Measurements from ENCODE around the gene SKIDA1.

SKIDA1 gene

DNA sequence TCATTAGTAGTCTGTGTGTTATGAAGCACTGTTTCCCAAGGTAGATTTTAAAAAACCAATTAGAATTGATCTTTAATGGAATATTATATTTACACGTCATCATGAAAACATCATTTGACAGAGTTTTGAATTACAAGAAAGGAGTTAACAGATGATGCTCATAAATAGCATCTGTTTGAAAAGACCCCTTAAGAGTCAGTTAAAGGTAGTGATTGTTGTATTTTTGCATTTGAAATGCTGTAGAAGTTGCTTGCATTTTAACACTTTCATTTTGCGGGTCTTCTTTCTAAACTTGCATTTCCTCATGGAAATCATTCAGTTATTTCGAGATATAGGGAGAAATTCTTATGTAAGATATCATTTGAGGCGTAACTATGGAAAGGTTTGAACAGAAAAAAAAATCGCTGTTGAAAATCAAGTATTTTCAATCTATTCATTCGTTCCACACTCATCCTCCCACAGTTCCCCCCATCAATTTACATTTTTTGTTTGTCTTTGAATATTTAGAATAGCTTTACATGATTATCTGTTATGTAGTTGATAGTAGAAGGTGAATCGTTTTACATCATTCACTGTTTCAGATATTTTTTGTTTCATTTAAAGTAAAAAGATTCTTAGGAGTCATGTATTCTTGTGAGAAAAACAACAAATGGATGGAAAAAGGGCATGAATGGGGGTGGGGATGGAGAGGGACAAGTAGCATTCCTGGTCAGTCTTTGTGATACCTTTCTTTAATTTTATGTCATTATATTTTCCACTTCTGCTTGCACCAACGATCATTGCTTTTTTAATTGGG is 3.0 kb upstream of the SKIDA1 start:
- DNase-seq = no peak

DNA sequence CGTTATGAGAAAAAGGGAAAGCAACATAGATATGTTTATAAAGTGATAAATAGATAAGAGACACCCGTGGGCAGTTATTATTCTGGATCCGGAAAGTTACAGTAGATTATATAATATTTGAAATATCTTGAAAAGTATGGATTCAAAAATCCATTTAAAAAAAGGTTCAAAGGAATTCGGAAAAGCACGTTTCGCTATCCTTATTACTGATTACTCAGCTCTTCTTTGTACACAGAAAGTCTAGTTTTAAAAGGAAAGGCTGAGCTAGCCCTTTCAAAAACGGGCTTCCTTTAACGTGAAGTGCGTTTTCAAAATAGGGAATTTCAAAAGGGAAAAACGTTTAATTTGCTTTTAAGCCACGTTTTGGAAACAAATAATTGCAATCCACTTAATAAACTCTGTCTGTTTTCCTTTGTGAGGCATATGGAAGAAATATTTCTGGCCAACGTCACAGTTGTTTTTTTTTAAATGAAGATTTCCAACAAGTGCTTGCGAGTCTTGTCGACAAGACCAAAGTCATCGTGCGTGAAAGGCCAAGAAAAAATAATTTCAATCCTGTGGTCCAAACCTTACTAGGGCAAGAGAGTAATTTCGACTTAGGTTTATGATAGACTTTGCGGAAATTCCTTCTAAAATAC is 2.2 kb upstream of the SKIDA1 start:
- DNase-seq = no peak

DNA sequence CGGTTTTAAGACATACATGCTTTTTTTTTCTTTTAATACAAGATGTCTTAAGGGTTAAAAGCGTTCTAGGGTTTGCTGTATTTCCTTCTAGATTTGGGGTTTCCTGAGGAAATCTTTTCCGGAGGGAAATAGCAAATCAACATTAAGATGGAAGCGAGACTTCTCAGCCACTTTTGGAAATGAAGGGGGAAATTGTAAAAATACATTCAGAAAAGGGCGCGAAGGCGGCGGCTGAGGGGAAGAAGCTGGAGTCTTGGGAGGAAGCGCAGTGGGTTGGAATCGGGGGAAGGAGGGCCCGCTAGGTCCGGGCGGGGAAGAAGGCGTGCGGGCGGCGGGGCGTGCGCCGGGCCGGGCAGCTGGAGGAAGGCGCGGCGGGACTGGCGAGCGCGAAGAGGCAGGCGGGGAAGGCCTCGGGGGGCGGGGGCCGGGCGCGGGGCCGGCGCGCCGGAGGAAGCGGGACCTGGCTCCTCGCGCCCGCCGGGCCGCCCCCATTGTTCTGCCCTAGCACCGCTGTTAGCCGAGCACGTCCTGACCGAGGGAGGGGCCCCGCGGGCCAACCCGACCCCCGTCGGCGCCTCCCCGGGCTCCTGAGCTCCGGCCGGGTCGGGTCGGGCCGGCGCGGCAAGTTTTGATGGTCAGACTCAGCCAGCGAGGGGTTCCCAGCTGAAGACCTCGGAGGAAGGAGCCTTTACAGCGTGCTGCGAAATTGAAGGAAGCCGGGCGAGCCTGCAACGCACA is 1.5 kb upstream of the SKIDA1 start:
- DNase-seq = peak; percentile 47

DNA sequence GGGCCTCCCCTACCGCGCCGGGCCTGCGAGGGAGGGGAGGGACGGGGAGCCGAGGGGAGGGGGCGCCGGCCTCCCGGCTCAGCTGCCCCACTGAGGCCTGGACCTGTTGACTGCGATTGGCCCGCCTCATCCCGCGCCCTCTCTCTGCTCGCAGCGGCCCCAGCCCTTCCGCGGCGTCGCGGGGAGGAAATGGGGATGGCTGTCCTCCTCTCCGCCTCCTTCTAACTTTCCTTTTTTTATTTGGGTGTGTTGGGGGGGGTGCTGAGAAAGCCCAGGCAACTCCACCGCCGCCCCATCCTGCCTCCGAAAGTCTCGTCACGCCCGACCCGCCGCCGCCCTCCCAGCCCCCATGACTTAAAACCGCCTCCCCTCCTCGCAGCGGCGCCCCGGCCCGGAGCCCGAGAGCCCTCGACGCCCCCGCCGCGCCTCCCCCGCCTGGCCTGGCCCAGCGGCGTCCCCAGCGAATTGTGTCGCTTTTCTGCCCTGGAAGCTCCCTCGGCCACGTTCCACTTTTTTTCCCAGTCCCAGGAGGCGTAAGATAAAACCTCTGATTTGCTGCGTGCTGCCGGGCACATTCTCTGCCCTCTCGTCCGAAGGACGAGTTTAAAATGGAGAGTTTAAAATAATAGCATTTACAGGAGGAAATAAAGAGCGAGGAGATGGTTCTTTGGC is 842 bp upstream of the SKIDA1 start:
- DNase-seq = peak; percentile 69

DNA sequence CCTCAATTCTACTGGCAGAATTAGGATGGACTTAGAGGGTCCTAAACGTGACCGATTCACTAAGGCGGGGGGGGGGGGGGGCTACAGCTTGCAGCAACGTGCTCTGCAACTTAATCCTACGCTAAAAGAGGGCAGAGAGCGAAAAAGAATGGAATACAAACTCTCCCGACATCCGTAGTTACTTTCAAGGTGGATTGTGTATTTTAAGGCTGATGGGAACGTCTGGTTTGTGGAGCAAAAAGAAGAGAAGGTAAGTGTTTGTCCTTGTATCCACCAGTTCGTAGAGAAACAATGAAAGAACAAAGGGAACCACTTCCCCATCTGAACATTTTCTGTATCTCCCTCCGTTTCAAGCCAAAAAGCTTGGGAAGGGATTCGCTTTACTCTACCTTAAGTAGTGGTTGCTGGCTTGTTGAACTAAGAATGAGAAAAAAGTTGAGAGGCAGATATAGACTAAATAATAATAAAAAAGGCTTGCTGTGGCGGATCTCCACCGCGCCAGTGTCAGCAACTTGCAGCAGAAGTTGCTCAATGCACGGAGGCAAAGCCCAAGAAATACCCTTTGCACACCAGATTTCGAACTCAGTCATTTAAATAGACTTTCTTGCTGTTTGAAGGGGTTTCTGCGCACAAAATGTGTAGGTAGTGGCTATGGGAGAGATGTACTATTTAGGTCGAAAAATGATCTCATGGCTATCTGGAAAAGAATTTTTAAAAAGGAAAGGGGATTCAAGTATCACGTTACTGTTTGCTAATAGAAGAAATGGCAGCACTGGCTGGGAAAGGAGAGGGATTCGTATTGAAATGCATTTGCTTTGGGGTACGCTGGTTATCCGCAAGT is 736 bp downstream of the SKIDA1 start:
- DNase-seq = no peak

DNA sequence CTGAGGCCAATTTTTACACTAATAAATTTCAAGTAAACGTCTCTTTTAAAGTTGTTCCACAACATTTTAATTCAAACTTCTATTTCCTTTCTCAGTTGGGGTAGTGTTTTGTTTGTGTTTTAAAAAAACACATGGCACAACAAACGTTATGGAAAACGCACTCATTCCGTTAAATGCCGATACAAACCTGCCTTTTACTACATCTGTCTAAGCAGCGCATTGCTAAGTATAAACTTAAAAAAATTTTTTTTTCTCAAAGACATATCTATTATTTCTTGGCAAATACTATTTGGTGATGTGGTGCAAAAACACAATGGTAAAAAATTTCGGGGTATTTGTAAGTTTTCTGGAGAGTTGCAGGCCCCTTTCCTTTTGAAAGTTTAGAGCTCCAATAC is 1.4 kb downstream of the SKIDA1 start:
- DNase-seq = no peak

DNA sequence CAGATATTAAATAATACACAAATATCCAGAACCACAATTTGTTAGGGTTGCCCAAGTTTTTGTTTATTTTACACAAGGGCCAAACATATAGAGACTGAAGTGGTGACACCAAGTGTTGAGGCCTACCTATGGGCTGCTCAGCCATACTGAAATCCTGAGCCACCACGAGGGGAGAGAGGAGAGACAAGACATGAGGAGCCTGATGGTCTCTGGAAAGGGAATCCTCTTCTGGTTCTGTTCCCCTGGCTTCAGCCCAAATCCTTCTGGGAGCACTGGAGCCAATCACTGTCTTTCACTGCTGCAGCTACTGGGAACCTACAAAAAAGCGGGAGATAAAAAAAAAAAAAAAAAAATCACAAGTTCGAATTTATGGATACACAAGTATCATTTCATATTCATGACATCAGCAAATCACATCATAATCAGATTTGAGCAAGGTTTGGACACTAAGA is 1.9 kb downstream of the SKIDA1 start:
- DNase-seq = no peak

DNA sequence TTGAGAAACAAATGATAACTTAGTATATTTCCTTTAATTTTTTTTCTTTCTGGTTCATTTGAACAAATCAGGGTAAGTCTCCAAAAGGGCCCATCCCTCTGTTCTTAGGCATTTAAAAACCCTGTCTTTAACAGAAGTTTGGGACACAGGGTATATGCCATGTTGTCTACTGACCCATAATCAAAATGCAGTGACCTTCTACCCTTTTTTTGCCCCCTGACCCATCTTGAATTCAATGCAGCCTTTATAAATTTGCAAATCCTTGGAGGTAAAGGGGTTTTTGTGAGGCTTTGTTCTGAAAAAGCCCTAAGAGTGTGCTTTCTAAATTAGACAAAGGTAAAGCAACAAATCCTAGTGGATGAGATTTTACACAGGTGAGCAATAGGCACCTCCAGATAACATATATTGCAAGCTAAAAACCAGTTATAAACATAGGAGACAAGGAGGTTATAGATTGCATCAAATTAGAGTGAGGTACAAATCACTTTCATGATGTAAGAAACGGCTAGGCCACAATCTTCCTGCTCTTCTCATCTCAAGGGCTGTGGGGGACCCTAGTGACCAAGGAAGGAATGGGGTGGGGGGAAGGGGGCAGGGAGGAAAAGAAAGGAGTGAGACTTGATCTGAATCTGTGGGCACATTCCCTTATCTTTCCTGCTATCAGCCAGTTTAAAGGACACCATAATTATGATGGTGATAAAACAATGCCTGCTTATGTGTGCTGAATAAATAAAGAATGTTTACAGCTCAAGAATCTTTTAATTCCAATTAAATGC is 2.7 kb downstream of the SKIDA1 start:
- DNase-seq = no peak

DNA sequence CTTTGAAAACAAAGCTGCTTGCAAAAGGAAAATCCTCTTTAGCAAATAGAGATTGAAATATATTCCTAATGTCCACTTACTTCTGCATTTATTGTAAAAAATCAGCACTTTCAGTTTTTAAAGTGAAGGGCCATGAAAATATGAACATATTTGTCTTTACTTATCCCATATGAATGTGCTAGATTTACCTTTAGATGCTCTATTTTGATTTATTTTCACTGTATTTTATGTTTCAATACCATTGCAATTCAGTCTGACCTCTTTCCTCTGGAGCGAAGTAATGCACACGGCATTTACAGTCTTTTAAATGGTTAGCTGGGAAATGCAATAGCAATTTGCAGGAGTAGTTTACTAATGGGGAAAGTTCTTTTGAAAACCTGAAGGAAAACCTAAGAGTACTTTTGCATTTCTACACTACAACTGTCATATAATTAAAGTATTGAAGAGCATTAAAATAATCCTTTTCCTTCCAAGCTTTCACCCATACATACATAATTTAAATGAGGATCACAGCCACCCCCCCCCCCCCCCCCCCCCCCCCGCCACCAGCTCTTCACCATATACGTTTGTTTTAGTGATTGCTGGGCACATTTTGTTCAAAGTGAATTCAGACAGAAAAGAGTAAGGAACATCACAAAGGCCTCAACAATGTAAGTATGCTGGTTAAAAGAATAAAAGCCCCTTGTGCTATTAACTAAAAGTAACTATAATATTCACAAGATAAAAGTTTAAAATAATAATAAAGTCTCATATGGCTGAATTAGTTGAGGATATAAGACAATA is 3.5 kb downstream of the SKIDA1 start:
- no peak for DNase-seq

DNA sequence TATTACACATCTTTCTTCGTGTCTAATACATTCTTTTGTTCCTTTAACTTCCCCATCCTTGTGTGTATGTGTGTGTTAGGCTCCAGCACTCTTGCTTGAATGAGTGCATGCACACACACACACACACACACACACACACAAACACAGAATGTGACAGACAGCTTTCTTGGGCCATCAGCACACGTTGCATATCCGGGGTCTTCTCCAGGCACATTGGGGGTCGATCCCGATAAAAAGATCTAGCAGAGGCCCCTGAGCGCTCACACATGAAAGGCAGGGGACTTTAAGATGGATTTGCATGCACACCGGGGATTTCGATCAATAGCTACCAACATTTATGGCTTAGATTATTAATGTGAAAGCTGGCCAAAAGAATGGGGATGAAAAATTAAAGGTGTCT is 4.5 kb downstream of the SKIDA1 start:
- no peak for DNase-seq

DNA sequence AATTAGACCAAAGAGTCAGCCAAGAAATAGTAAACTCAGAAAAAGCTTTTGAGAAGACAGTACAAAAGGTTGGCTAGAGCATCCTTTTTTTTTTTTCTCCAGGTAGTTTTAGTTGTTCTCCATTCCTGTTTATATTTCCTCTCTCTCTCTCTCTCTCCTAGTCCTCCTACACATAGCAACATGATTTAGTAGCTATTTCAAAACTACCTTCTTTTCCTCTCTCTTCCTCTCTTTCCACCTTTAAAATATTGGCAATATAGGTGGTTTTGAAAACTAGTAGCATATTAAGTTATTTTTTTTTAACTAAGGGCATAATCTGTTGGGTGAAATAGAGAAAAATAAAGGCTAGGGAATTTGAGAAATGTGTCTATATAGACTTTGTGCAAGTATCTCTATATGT is 5.0 kb downstream of the SKIDA1 start:
- DNase-seq = no peak

DNA sequence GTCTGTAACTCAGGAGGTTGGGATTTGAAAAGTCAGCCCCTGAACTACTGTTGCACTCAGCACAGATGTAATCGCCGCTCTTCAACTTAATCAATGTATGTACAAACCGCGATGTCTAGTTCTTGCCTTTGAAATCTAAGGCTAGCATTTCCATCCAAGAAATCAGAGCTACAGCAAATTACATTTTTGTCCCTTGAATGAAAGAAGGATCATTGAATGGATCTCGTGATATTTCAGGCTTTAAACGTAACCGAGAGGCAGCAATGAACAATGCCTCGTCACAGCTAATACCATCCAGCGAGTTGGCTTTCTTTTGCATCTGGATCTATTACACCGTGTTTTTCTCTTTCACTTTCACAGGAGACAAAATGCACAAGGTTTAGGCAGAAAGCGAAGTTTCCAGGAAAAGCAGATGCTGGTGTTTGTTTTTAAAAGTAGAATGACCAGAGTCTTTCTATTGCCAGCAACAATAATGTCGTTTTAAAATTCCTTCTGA is 5.5 kb downstream of the SKIDA1 start:
- peak; percentile 38 for DNase-seq

DNA sequence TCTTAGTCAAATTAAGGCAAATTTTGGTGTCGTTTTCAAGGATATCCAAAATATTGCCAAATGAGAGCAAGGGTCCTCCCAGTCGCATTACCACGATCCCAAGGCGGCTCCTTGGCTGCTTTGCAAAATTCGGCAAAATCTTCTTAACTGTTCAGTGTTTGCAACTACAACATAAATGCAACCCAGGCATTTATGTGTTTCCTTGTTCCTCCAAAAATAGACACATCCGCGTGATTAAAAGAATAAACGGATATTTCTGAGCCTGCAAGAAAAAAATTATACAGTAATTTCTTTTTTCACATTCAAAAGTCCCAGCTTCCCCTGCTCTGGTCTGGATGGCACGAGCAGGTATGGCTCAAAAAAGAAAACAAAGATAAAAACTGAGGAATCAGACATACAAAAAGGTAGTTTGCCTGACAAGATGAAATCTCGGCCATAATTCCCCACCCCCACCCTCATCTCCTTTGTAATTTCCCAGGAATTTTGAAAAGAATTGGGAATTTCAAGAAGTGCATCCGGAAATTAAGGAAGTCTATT is 6.0 kb downstream of the SKIDA1 start:
- DNase-seq = no peak

DNA sequence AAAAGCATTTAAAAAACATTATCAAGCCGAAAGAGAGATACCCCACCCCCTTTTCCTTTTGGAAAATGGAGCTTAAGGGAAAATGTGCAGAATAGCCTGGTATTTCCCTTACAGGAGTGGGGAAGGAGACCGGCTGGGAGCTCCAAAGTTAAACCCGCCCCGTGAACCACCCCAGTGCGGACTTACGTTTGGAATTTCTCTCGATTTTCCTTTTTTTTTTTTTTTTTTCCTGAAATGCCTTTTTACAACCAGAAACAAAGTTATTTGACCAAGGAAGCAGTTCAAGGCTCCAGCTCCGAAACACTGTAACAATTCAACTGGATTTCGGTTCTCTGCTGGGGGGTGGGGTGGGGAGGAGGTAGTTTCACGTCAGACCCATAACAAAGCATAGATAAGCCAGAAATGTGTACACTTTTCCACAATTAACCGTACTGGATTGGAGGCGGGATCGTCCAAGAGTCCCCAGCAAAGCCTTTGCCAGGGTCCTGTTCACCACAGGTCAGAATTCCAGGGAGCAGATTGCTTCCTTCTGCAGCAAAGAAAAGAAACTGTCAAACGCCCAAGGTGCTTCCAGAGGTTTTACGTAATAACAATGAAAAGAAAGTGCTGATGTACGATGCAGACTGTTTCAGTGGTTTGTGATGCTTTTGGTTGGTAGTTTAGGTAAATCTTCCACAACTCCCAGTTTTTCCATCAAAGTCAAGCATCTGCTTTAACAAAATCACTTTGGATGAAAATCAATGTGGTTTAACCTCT is 6.7 kb downstream of the SKIDA1 start:
- DNase-seq = no peak

DNA sequence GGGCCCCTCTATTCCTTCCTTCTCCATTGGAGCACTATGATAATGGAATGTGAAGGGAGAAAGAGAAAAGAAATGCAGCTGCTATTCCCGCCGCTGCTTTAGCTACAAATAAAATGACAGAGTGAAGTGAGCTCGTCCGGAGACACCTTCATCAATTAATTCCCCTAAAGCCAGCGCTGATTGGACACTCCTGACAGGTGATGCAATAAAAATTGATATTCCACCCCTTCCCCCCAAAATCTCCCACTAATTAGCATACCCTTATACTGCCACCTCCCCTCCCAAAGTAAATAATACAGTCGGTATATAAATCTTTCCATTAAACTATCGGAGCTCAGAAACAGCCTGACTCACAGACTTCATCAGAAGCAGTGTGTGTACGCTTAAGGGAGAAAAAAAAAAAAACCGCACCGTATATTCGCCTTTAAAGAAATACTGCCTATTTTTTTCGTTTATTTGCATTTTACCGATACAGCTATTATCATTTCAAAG is 7.3 kb downstream of the SKIDA1 start:
- DNase-seq = peak; percentile 14

DNA sequence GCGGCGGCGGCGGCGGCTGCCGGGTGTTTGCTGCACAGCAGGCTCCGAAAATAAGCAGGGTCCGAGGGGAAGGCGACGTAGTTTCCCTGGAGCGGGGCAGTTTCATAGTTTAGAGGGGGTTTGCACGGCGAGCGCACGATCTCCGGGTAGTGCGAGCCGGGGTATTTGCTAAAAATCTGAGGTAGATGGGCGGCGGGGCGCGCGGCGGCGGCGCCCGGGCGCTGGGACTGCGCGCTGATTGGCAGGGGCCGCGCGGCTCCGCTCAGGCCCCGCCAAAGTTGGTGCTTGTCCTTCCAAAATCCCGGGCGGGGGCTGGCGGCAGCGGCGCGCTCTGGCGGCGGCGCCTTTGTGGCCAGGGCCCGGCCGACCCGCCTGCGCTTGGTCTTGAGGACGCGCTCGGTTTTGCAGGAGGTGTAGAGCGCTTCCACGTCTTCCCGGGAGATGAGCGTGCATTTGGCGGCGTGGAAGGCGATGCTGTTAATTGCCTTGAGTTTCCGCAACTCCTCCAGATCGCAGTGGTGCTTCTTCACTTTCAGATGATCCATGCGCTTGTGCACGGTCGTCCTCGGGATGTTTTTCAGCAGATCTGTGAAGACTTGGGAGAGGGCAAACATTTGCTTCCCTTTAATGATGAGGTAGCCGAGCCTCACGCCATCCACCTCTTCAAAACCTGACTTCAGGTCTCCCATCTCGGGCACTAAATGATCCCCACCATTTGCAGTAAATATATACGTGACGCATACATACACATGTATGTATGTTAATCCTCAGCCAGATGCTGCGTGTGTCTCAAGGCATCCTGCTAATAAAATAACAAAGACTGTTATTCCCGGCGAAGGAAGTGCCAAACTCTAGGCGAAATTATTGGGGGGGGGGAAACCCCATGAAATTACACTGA is 8.1 kb downstream of the SKIDA1 start:
- DNase-seq = peak; percentile 18

DNA sequence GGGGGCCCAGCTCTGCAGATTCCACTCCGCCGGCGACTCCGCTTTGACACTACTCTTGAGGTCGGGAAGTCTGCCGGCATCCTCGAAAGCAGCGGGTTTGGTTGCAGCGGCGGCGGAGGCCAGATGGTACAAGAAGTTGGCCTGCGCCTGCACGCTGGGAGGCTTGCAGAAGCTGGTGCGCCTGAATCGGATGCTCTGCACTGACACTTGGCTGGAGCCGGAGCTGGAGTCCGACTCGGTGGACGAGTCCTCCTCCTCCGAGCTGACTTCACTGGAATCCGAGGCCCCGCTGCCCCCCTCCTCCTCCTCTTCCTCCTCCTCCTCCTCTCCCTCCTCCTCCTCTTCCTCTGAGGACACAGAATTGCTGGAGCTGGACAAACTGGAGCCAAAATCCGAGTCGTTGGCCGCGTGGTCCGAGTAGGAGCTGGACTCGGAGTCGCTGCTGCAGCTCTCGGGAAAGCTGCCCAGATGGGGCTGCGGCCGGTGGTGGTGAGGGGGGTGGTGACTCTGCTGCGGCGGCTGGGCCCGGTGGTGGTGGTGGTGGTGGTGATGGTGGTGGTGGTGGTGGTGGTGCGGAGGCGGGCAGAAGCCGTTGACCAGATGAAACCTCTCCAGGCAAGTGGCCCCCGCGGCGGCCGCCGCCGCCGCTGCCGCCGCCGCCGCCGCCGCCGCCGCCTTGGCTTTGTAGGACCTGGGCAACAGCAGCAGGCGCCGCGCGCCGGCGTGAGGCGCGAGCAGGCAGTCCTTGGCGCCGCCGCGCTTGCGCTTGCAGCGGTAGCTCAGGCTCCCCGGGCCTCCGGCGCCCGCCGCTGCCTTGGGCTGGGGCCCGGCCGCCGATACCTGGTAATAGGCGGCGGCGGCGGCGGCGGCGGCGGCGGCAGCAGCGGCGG is 9.0 kb downstream of the SKIDA1 start:
- DNase-seq = peak; percentile 53
